ENCODE results near the gene ZNF655.

GRCh38 chr7:99562114-99562784 is 3.8 kb downstream of the ZNF655 start:
- TF ChIP-seq, protein P1, sequence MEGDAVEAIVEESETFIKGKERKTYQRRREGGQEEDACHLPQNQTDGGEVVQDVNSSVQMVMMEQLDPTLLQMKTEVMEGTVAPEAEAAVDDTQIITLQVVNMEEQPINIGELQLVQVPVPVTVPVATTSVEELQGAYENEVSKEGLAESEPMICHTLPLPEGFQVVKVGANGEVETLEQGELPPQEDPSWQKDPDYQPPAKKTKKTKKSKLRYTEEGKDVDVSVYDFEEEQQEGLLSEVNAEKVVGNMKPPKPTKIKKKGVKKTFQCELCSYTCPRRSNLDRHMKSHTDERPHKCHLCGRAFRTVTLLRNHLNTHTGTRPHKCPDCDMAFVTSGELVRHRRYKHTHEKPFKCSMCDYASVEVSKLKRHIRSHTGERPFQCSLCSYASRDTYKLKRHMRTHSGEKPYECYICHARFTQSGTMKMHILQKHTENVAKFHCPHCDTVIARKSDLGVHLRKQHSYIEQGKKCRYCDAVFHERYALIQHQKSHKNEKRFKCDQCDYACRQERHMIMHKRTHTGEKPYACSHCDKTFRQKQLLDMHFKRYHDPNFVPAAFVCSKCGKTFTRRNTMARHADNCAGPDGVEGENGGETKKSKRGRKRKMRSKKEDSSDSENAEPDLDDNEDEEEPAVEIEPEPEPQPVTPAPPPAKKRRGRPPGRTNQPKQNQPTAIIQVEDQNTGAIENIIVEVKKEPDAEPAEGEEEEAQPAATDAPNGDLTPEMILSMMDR (IDR thresholded peaks at IDR 0.05), result no peak
- no peak for TF ChIP-seq POLR2A (IDR thresholded peaks at IDR 0.05)

All from ovary (tissue), 3 donors.